ENCODE data around the gene CLCN6. TPM values are rescaled to one million over a fixed set of nuclear protein-coding genes. Genes with fewer than 3 reads are reported as not detected.

CLCN6 gene
- total RNA-seq, 2 donors from 2014 or later, result 29.6 to 31.5 TPM

GRCh38 chr1:11797525-11798216 lies 8.3 kb upstream of the CLCN6 start:
- no peaks in the 10 kb centered on the region for H3K27me3 ChIP-seq (ENCODE audit: control insufficient read depth, insufficient read depth, low read length, poor library complexity, severe bottlenecking)
- no peak overlapping the region for H3K4me3 ChIP-seq (ENCODE audit: low read length)
- Mint-ChIP-seq H3K9me3 (no peaks in the 10 kb centered on the region), H3K4me1 (peaks cover 9% of the 10 kb centered on the region), H3K27ac (no peak overlapping the region), H3K4me3 (no peak overlapping the region), H3K27me3 (ENCODE audit: insufficient read depth) (no peaks in the 10 kb centered on the region), H3K36me3 (ENCODE audit: low read depth) (peaks cover 39% of the 10 kb centered on the region)
- H3K4me1 ChIP-seq (ENCODE audit: control insufficient read depth, insufficient read depth, low read length), result peaks cover 4% of the 10 kb centered on the region
- H3K9ac ChIP-seq (ENCODE audit: extremely low read depth, low read length, poor library complexity, severe bottlenecking), result no peak overlapping the region
- no peak overlapping the region for H3K27ac ChIP-seq (ENCODE audit: low read depth, low read length)
- no peak for DNase-seq
- 95% methylated on average over 3 to 6 of the region's 6 CpGs for WGBS, 2 experiments (ENCODE audit: insufficient coverage in 1 of 2, insufficient read length in 1 of 2)
- TF ChIP-seq, protein P1, sequence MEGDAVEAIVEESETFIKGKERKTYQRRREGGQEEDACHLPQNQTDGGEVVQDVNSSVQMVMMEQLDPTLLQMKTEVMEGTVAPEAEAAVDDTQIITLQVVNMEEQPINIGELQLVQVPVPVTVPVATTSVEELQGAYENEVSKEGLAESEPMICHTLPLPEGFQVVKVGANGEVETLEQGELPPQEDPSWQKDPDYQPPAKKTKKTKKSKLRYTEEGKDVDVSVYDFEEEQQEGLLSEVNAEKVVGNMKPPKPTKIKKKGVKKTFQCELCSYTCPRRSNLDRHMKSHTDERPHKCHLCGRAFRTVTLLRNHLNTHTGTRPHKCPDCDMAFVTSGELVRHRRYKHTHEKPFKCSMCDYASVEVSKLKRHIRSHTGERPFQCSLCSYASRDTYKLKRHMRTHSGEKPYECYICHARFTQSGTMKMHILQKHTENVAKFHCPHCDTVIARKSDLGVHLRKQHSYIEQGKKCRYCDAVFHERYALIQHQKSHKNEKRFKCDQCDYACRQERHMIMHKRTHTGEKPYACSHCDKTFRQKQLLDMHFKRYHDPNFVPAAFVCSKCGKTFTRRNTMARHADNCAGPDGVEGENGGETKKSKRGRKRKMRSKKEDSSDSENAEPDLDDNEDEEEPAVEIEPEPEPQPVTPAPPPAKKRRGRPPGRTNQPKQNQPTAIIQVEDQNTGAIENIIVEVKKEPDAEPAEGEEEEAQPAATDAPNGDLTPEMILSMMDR (conservative IDR thresholded peaks at IDR 0.05), result no peak
- H3K36me3 ChIP-seq (ENCODE audit: control insufficient read depth, insufficient read depth, low read length), result peaks cover 35% of the 10 kb centered on the region
- no peaks in the 10 kb centered on the region for H3K9me3 ChIP-seq (ENCODE audit: control insufficient read depth, low read length)

- Histone ChIP-seq H3K36me3 (ENCODE audit: control insufficient read depth, insufficient read depth, low read length) (peaks cover 34% of the 10 kb centered on the region), H3K4me3 (ENCODE audit: low read length) (no peak overlapping the region), H3K9me3 (ENCODE audit: control insufficient read depth, low read length) (no peaks in the 10 kb centered on the region), H3K4me1 (ENCODE audit: control insufficient read depth, insufficient read depth, low read length) (peaks cover 10% of the 10 kb centered on the region), H3K9ac (ENCODE audit: extremely low read depth, low read length, poor library complexity, severe bottlenecking) (no peak overlapping the region), H3K27me3 (ENCODE audit: control insufficient read depth, insufficient read depth, low read length, poor library complexity, severe bottlenecking) (no peaks in the 10 kb centered on the region), H3K27ac (ENCODE audit: low read depth, low read length) (no peak overlapping the region)
- Mint-ChIP-seq H3K4me1 (peaks cover 19% of the 10 kb centered on the region), H3K36me3 (ENCODE audit: low read depth) (peaks cover 37% of the 10 kb centered on the region), H3K27me3 (ENCODE audit: insufficient read depth) (no peaks in the 10 kb centered on the region), H3K27ac (peak overlapping the region; percentile 30), H3K9me3 (no peaks in the 10 kb centered on the region), H3K4me3 (no peak overlapping the region)
- DNase-seq, result no peak
- TF ChIP-seq, protein P1 (conservative IDR thresholded peaks at IDR 0.05), result no peak
- 97 to 100% methylated on average over 2 to 5 of the region's 5 CpGs for WGBS, 2 experiments (ENCODE audit: insufficient coverage in 1 of 2, insufficient read length in 1 of 2)
These were observed 6.9 kb upstream of the CLCN6 start for GRCh38 chr1:11799099-11799498.

GRCh38 chr1:11799896-11800295 lies 6.1 kb upstream of the CLCN6 start:
- peaks cover 33% of the 10 kb centered on the region for H3K36me3 Mint-ChIP-seq (ENCODE audit: low read depth)
- no peak for DNase-seq
- H3K9me3 Mint-ChIP-seq, result no peaks in the 10 kb centered on the region
- H3K4me3 ChIP-seq (ENCODE audit: low read length), result no peak overlapping the region
- no peak overlapping the region for H3K9ac ChIP-seq (ENCODE audit: extremely low read depth, low read length, poor library complexity, severe bottlenecking)
- H3K4me1 ChIP-seq (ENCODE audit: control insufficient read depth, insufficient read depth, low read length), result peaks cover 10% of the 10 kb centered on the region
- WGBS, 2 experiments (ENCODE audit: insufficient coverage in 1 of 2, insufficient read length in 1 of 2), result 88 to 93% methylated on average over 7 to 9 of the region's 9 CpGs
- no peaks in the 10 kb centered on the region for H3K27me3 Mint-ChIP-seq (ENCODE audit: insufficient read depth)
- H3K4me1 Mint-ChIP-seq, result peaks cover 25% of the 10 kb centered on the region
- H3K27me3 ChIP-seq (ENCODE audit: control insufficient read depth, insufficient read depth, low read length, poor library complexity, severe bottlenecking), result no peaks in the 10 kb centered on the region
- H3K27ac ChIP-seq (ENCODE audit: low read depth, low read length), result no peak overlapping the region
- H3K4me3 Mint-ChIP-seq, result no peak overlapping the region
- peaks cover 28% of the 10 kb centered on the region for H3K36me3 ChIP-seq (ENCODE audit: control insufficient read depth, insufficient read depth, low read length)
- TF ChIP-seq, protein P1 (conservative IDR thresholded peaks at IDR 0.05), result no peak
- no peaks in the 10 kb centered on the region for H3K9me3 ChIP-seq (ENCODE audit: control insufficient read depth, low read length)
- peak overlapping the region; percentile 58 for H3K27ac Mint-ChIP-seq
